LNCAP (cell line): Measurements from ENCODE around the gene MLANA.

Source experiments
- TF ChIP-seq, protein P1 (sequence below): fragments of 450-650 bp; IDR thresholded peaks from 2 replicates; pipeline ENCODE4 v1.5.1; 2017; ENCODE audit warnings: mild to moderate bottlenecking

The MLANA gene

DNA sequence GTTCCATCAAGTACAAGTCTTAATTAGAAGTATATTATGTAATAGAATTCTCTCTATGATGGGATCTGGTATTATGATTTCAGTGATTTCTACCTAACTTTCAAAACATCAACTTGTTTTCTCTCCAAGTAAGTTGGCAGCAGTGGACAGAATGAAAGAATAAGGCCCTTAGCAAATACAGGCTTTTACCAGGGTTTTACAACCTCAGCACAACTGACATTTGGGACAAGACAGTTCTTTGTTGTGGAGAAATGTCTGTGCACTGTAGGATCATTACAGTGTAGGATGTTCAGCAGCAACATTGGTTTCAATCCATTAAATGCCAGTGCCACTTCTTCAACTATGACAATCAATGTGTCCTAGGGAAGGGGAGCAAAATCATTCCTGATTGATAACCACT is 48.8 kb downstream of the MLANA start:
- TF ChIP-seq, protein P1, sequence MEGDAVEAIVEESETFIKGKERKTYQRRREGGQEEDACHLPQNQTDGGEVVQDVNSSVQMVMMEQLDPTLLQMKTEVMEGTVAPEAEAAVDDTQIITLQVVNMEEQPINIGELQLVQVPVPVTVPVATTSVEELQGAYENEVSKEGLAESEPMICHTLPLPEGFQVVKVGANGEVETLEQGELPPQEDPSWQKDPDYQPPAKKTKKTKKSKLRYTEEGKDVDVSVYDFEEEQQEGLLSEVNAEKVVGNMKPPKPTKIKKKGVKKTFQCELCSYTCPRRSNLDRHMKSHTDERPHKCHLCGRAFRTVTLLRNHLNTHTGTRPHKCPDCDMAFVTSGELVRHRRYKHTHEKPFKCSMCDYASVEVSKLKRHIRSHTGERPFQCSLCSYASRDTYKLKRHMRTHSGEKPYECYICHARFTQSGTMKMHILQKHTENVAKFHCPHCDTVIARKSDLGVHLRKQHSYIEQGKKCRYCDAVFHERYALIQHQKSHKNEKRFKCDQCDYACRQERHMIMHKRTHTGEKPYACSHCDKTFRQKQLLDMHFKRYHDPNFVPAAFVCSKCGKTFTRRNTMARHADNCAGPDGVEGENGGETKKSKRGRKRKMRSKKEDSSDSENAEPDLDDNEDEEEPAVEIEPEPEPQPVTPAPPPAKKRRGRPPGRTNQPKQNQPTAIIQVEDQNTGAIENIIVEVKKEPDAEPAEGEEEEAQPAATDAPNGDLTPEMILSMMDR: no peak

DNA sequence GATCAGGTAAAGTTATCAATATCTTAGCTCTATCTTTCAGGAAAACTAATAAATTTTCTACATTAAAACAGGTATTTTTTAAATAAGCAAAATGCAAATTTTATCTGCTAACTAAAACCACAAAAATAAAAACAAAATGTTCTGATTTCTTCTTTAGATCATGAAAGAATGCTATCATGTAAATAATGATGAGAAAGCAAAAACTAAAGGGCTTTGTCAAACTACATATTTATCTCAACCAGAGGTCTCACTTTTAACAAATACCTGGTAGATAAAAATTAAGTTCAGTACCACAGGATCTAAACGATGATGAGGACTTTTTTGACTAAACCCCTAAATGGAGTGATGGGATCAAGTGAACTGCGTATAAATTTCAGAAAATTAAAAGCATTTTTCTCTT is 50.5 kb downstream of the MLANA start:
- TF ChIP-seq, protein P1: no peak

DNA sequence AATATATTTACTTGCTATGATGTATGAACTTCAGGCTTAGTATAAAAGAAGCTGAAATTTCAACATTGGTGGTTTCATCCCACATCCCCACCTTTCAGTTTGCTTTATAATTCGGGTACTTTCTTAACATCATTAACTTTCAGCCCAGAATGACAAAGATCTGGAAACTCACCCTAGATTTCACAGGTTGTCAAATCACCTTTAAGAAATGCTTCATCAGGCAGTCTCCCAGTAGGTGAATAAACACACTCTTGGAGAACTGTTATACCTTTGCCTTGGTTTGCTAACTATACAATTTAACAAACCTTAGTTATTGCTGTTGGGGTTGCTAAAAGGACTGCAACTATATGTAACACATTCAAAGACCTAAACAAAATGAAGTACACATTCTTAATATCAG is 54.4 kb downstream of the MLANA start:
- TF ChIP-seq, protein P1: no peak

DNA sequence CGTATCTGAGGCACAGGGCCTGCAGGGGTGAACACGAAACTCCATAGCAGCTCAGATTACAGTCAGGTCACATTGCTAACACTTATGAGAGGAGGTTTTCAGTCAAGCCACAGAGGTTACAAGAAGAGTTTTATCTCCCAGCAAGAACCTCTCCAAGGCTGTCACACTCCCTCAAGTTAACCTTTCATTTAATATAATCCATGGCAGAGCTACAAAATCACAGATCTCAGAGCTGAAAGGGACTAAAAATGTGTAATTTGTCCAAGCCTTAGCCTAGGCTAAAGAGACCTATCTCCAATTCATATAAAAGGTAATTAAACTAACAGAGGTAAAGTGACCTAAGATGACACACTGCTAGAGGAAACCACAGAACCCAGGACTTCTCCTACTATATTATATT is 57.2 kb downstream of the MLANA start:
- TF ChIP-seq, protein P1: no peak

DNA sequence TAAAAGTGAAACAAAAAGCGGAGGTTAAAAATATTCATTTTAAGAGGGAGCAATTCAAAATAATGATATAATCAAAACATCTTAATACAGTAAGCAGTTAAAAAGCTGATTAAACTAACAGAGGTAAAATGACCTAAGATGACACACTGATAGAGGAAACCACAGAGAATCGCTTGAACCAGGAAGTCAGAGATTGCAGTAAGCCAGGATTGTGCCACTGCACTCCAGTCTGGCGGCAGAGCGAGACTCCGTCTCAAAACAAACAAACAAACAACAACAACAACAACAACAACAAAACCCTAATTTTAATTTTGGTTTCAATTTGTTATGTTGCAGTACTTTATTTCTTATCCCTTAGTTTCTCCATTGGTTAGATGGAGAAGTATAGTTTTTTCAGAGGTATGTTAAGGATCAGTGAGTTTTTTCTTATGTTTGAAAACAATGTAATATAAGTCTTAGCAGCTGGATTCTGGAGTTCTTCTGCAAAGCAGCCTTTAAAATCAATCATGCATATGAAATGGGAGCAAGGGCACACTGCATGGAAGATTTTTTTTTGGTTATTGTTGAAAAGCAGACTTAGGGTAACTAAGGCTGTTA is 58.5 kb downstream of the MLANA start:
- TF ChIP-seq, protein P1: no peak

DNA sequence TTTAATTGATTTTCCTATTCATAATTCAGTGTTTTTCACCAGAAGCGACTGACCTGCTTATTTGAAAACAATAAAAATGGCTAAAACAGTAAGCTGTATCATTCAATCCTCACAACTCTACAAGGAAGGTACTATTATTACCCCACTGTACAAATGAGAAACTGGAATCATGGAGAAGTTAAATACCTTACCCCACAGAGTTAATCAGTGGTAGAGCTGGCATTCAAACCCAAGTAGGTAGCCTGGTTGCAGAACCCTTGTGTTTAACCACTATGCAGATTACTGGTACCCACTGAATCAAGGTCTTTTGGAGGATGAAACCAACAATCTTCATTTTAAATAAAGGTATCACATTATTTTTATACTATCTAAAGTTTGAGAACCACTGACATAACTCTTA is 59.6 kb downstream of the MLANA start:
- TF ChIP-seq, protein P1: no peak

DNA sequence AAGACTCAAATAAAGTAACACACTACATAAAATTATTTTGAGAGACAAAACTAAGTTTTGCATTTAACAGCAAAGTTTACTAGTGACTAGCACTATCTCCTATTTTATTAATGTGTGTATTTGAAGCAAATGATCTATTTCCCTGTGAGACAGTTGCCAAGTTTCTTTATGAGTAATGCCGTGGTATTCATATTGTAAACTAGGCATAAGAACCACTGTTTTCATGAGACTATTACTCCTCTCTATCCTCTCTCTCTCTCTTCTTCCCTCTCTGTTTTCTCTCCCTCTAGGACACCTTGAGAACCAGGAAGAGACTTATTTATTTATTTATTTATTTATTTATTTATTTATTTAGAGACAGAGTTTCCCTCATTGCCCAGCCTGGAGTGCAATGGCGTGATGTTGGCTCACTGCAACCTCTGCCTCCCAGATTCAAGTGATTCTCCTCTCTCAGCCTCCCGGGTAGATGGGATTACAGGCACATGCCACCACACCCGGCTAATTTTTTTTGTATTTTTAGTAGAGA is 61.1 kb downstream of the MLANA start:
- TF ChIP-seq, protein P1: no peak
